ENCODE results near the gene UBE2G1. TPM values are rescaled to one million over a fixed set of nuclear protein-coding genes. Genes with fewer than 3 reads are reported as not detected.

The UBE2G1 gene
- total RNA-seq, 1 experiment from 2014 or later, result 80.6 TPM

DNA sequence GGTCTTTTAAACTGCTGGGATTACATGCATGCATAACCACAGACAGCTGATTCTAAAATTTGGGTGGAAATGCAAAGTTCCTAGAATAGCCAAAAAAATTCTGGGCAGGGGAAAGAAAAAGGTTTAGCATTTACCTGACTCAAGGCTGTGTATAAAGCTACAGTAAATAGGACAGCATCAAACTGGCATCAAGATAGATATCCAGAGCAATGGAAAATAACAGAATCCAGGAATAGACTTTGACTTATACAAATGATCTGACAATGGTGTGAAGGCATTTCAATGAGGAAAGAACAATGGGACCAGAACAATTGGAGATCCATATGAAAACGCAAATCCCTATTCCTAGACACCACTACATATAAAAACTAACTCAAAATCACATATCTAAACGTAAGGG is 115.6 kb downstream of the UBE2G1 start:
- Histone ChIP-seq H3K9me2 (ENCODE audit: insufficient read depth) (no peaks in the 10 kb centered on the region), H2AFZ (ENCODE audit: low read depth, low read length, poor library complexity, severe bottlenecking) (no peak overlapping the region), H3K27me3 (ENCODE audit: insufficient read depth, low read length) (no peaks in the 10 kb centered on the region), H4K20me1 (ENCODE audit: insufficient read depth) (peaks cover 13% of the 10 kb centered on the region; the same call in 1 of the 2 replicates), H3K9ac (ENCODE audit: low read length) (no peak overlapping the region), H3K9me3 (ENCODE audit: control insufficient read depth in 1 of 2, insufficient read depth in 1 of 2, low read depth in 1 of 2, low read length in 2 of 2) (no peaks in the 10 kb centered on the region), H3K4me1 (ENCODE audit: control insufficient read depth in 1 of 2, insufficient read depth in 2 of 2, low read length in 2 of 2) (peaks cover 20 to 27% of the 10 kb centered on the region in 2 experiments), H3K36me3 (ENCODE audit: control insufficient read depth in 1 of 2, insufficient read depth in 2 of 2, low read length in 2 of 2) (no peaks in the 10 kb centered on the region; a peak in 1 of 4 replicates), H3K4me2 (ENCODE audit: low read length) (no peak overlapping the region), H3K4me3 (replicated peaks in 1 of 2; ENCODE audit: low read depth in 1 of 2, low read length in 2 of 2) (no peak overlapping the region), H3K27ac (ENCODE audit: low read depth, low read length) (no peak overlapping the region), H3K79me2 (ENCODE audit: insufficient read depth, low read length) (peaks cover 94% of the 10 kb centered on the region)
- CTCF ChIA-PET, result interaction anchor here (0.9 to 5.1 kb wide), 5 partner anchors 8 to 51 kb away, joined by 3 to 35 read pairs (median 6); partner anchors contain the start of gene ANKFY1
- intact Hi-C loops (cut with micrococcal nuclease), result no loop called here
- POLR2A ChIA-PET, result no interaction called here
- RAD21 ChIA-PET (ENCODE audit: low non-redundant PET in 1 of 2, low total read pairs in 2 of 2, uncharacterized antibody in 2 of 2, unreplicated experiment in 2 of 2), result no interaction called here
- ATAC-seq (no peak), DNase-seq (ENCODE audit: low read depth, low spot score) (no peak)
- BruUV-seq (replicated peaks), result no TSS peak
- TF ChIP-seq SP1 (IDR thresholded peaks at IDR 0.05; ENCODE audit: low read depth), result no peak
- TF ChIP-seq RAD21 (IDR thresholded peaks at IDR 0.05; ENCODE audit: low read depth), result no peak
- TF ChIP-seq JUND (IDR thresholded peaks at IDR 0.05), result no peak
- no peak for TF ChIP-seq POLR2AphosphoS5 (IDR thresholded peaks at IDR 0.05; ENCODE audit: low read depth, low read length)
- no peak for TF ChIP-seq ZFX (IDR thresholded peaks at IDR 0.05)
- TF ChIP-seq, protein P1, sequence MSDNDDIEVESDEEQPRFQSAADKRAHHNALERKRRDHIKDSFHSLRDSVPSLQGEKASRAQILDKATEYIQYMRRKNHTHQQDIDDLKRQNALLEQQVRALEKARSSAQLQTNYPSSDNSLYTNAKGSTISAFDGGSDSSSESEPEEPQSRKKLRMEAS (IDR thresholded peaks at IDR 0.05), result no peak
- TF ChIP-seq CBX3 (IDR thresholded peaks at IDR 0.05; ENCODE audit: low read depth), result no peak
- TF ChIP-seq POLR2A (IDR thresholded peaks at IDR 0.05; ENCODE audit: borderline replicate concordance, extremely low read depth, insufficient read depth, insufficient read length), result no peak
- no peak for TF ChIP-seq CEBPB (IDR thresholded peaks at IDR 0.05; ENCODE audit: low read depth)

- peaks cover 13% of the 10 kb centered on the region; the same call in 1 of the 2 replicates for H4K20me1 ChIP-seq (ENCODE audit: insufficient read depth)
- no peak for TF ChIP-seq POLR2AphosphoS5 (IDR thresholded peaks at IDR 0.05; ENCODE audit: low read depth, low read length)
- TF ChIP-seq FOSL1 (IDR thresholded peaks at IDR 0.05; ENCODE audit: low read depth), result no peak
- no peak for TF ChIP-seq SIN3A (IDR thresholded peaks at IDR 0.05; ENCODE audit: low read depth)
- TF ChIP-seq, protein P1 (IDR thresholded peaks at IDR 0.05), result no peak
- TF ChIP-seq CTCF (IDR thresholded peaks at IDR 0.05 in 2 of 3, conservative IDR thresholded peaks at IDR 0.05 in 1 of 3; ENCODE audit: borderline replicate concordance in 1 of 3, insufficient read depth in 1 of 3, low read depth in 2 of 3, low read length in 2 of 3), result peak in 2 of 3 experiments; percentile 54 to 68; a peak in 4 of 6 replicates
- no peak for TF ChIP-seq ZNF274 (IDR thresholded peaks at IDR 0.05; ENCODE audit: low read depth, low read length)
- POLR2A ChIA-PET, result no interaction called here
- intact Hi-C loops (cut with micrococcal nuclease), result no loop called here
- peak overlapping the region; percentile 13; the same call in 1 of the 2 replicates for H3K4me2 ChIP-seq (ENCODE audit: low read length)
- H3K4me3 ChIP-seq (replicated peaks in 1 of 2; ENCODE audit: low read depth in 1 of 2, low read length in 2 of 2), result no peak overlapping the region
- H3K79me2 ChIP-seq (ENCODE audit: insufficient read depth, low read length), result peaks cover 94% of the 10 kb centered on the region
- H2AFZ ChIP-seq (ENCODE audit: low read depth, low read length, poor library complexity, severe bottlenecking), result no peak overlapping the region
- no peaks in the 10 kb centered on the region; a peak in 1 of 4 replicates for H3K36me3 ChIP-seq (ENCODE audit: control insufficient read depth in 1 of 2, insufficient read depth in 2 of 2, low read length in 2 of 2)
- DNase-seq (ENCODE audit: low read depth, low spot score), result no peak
- no peaks in the 10 kb centered on the region for H3K27me3 ChIP-seq (ENCODE audit: insufficient read depth, low read length)
- H3K9ac ChIP-seq (ENCODE audit: low read length), result no peak overlapping the region
- no peaks in the 10 kb centered on the region for H3K9me2 ChIP-seq (ENCODE audit: insufficient read depth)
- peak; percentile 61 for ATAC-seq
- no peak overlapping the region for H3K27ac ChIP-seq (ENCODE audit: low read depth, low read length)
- RAD21 ChIA-PET (ENCODE audit: low non-redundant PET in 1 of 2, low total read pairs in 2 of 2, uncharacterized antibody in 2 of 2, unreplicated experiment in 2 of 2), result no interaction called here
- peaks cover 20 to 27% of the 10 kb centered on the region in 2 experiments for H3K4me1 ChIP-seq (ENCODE audit: control insufficient read depth in 1 of 2, insufficient read depth in 2 of 2, low read length in 2 of 2)
- CTCF ChIA-PET, result interaction anchor here (0.6 to 5.1 kb wide), 8 partner anchors 9 to 37 kb away, joined by 3 to 35 read pairs (median 5); partner anchors contain the start of gene ANKFY1
- no peaks in the 10 kb centered on the region for H3K9me3 ChIP-seq (ENCODE audit: control insufficient read depth in 1 of 2, insufficient read depth in 1 of 2, low read depth in 1 of 2, low read length in 2 of 2)
- no TSS peak for BruUV-seq (replicated peaks)
Measured at GRCh38 chr17:4249452-4250029, 116.9 kb downstream of the UBE2G1 start.

All from HCT116 (cell line).